Psoas muscle (tissue), 8 donors: ENCODE results near the gene SPRED2. TPM values are rescaled to one million over a fixed set of nuclear protein-coding genes. Genes with fewer than 3 reads are reported as not detected.

Experiments
- ATAC-seq, 4 donors: fragments of 200-7000 bp; cut with Tn5 transposase; one replicate each; pipeline ENCODE4 v1.9.1; 2020; ENCODE audit warnings: moderate library complexity in 3 of 4, mild to moderate bottlenecking in 2 of 4
- DNase-seq, 2 donors: peaks; one replicate each; pipeline ENCODE4 v3.0.0-alpha.2; 2020
- H3K27ac ChIP-seq: fragments of 200-600 bp; one replicate; pipeline ENCODE4 v1.8.0; 2022
- H3K27me3 ChIP-seq, 3 donors: fragments of 200-600 bp in 1 of 3; one replicate each; pipeline versions ENCODE4 v1.6.1 to v1.8.0; 2013 to 2022; ENCODE audit warnings: low read length in 2 of 3, mild to moderate bottlenecking in 2 of 3, moderate library complexity in 1 of 3; ENCODE audit not compliant: insufficient read depth in 3 of 3
- H3K36me3 ChIP-seq, 2 donors: fragments of 200-600 bp in 1 of 2; one replicate each; pipeline versions ENCODE4 v1.6.1 to v1.8.0; 2013 to 2022; ENCODE audit warnings: low read depth in 1 of 2, mild to moderate bottlenecking in 1 of 2, moderate library complexity in 1 of 2; ENCODE audit not compliant: insufficient read depth in 1 of 2
- H3K4me1 ChIP-seq: fragments of 200-600 bp; one replicate; pipeline ENCODE4 v1.8.0; 2022
- H3K4me3 ChIP-seq: fragments of 200-600 bp; one replicate; pipeline ENCODE4 v1.8.0; 2022; ENCODE audit warnings: mild to moderate bottlenecking
- H3K9me3 ChIP-seq: fragments of 200-600 bp; one replicate; pipeline ENCODE4 v1.8.0; 2022
- WGBS, 3 donors: extraction: QIAGEN DNeasy Blood & Tissue Kit; methylation state at CpG; one replicate each; pipeline versions ENCODE4 v1.1.6 to v1.1.7; 2013; 5-methylcytosine and 5-hydroxymethylcytosine counted together
- intact Hi-C, 2 donors: fragments of 100-400 bp; cut with DNase I; formaldehyde crosslinking; loops; one replicate each; pipeline versions ENCODE4 v1.11.0 to v1.14.2; 2022
- polyA plus RNA-seq, 3 donors: library from polyadenylated mRNA; stranded (reverse); fragments of 200-250 nt; gene quantifications; one replicate each; pipeline ENCODE4 v1.2.3, GENCODE V29; 2013
- total RNA-seq, 4 donors: library from RNA; stranded (reverse); fragmentation: NEBNext Ultra II Directional in 2 of 4; extraction: Animal tissue kit (Norgen Biotek cat#: 25700) in 2 of 4; gene quantifications; one replicate each; pipeline versions ENCODE4 v1.2.1 to v1.2.4, GENCODE V29; 2021 to 2023
- TF ChIP-seq, protein P1 (sequence below): fragments of 200-600 bp; IDR thresholded peaks from one replicate; pipeline ENCODE4 v1.8.0; 2022; ENCODE audit warnings: antibody characterized with exemption
- donor health status: healthy with polysubstance abuse.
- donor health status: DM: no; HTN: no; CAD: no; lungs with moderate emphysema.
- donor health status: Bipolar disorder and iron deficiency.
- donor health status: healthy.
- donor health status: DM: yes; HTN: yes; CAD: no.
- donor health status: DM: no; HTN: no; CAD: no.
- donor health status: DM: no; HTN: no; CAD: no.
- donor health status: DM: yes; HTN: yes; CAD: no.

SPRED2 gene
- total and polyA plus RNA-seq, 7 donors, result 3.8 to 16.9 (median 8.5) TPM

DNA sequence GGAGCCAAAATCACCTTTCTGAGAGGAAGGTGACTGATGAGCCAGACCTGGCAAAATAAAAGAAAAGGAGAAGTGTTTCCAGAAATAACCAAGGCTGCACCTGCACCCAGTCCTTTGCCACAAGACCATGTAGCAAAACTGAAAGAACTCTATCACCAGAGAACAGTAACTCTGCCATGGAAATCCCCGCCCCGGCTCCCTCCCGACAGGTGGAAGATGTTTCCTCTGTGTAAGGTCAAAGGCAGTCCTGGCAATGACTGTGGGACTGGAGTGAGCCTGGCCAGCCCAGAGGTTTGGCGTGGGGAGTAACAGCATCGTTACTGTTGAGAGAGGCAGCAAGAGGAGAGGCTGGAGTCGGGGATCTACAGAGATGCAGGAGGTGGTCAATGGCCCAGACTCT is 42.3 kb downstream of the SPRED2 start:
- Histone ChIP-seq H3K4me1 (peaks cover 6% of the 10 kb centered on the region), H3K4me3 (no peak overlapping the region), H3K9me3 (no peaks in the 10 kb centered on the region), H3K36me3 (no peaks in the 10 kb centered on the region), H3K27me3 (no peaks in the 10 kb centered on the region), H3K27ac (no peak overlapping the region)
- 36 to 45% (median 40%) methylated on average over 6 of the region's 6 CpGs for WGBS, 3 donors
- DNase-seq (no peak), ATAC-seq (peak in 2 of 4 donors; percentile 19 to 25)
- TF ChIP-seq, protein P1, sequence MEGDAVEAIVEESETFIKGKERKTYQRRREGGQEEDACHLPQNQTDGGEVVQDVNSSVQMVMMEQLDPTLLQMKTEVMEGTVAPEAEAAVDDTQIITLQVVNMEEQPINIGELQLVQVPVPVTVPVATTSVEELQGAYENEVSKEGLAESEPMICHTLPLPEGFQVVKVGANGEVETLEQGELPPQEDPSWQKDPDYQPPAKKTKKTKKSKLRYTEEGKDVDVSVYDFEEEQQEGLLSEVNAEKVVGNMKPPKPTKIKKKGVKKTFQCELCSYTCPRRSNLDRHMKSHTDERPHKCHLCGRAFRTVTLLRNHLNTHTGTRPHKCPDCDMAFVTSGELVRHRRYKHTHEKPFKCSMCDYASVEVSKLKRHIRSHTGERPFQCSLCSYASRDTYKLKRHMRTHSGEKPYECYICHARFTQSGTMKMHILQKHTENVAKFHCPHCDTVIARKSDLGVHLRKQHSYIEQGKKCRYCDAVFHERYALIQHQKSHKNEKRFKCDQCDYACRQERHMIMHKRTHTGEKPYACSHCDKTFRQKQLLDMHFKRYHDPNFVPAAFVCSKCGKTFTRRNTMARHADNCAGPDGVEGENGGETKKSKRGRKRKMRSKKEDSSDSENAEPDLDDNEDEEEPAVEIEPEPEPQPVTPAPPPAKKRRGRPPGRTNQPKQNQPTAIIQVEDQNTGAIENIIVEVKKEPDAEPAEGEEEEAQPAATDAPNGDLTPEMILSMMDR, result no peak
- intact Hi-C loops, result no loop called here

DNA sequence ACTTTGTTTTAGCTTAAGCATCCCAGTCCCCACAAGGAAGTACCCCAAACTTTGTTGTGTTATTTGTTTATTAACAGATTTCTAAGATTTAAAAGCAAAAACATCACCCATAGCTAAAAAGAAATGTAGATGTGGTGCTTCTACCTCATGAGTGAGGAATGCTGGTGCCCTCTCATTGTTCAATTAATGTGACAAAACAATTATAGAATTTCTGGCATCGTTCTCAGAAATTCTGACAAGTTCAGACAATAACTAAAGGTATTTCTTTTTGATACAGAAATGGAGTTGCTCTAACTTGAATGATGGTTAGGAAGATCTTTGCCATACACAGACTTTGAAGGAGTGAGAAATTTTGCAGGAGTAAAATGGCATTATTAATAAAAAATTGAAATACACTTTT is 42.9 kb downstream of the SPRED2 start:
- DNase-seq, result no peak
- intact Hi-C loops, result no loop called here
- Histone ChIP-seq H3K27me3 (no peaks in the 10 kb centered on the region), H3K4me3 (no peak overlapping the region), H3K27ac (no peak overlapping the region), H3K9me3 (no peaks in the 10 kb centered on the region), H3K4me1 (peaks cover 7% of the 10 kb centered on the region), H3K36me3 (no peaks in the 10 kb centered on the region)
- ATAC-seq, result no peak
- WGBS, 3 donors, result 55 to 65% (median 56%) methylated on average over 1 of the region's 1 CpG
- TF ChIP-seq, protein P1, result no peak

DNA sequence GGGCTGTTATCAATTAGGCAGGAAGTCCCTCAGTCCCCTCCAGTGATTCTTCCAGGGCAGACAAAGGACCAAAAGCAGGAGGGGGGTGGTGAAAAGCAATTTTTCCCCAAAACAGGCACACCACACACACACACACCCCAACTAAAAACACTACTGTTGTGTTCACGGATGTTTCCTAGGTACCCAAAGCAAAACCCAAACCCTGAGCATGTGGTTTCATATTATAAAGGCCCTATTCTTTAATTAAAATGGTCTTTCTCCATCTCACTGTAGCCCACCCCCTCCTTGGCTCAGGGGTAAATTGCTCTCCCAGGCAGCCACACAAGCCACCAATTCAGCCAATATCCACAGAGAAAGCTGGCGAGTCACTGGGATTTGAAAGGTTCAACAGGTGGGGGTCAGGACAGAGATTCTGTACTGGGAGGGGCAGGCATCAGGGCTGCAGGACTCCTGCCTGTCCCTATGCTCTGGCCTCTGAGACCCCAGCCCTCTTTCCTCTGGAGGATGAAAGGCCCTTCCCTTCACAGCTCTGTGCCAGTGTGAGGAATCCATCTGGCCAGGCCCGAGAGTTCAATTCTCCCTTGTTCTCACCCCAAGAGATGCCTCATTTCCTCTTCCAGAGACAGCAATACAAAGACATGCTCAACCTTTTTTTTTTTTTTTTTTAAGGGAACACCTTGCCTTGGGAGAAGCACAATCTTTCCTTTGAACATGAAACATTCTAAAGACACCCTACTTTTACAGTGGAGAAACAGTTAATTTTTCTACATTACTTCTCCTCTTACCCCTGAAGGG is 43.6 kb downstream of the SPRED2 start:
- 68 to 84% (median 77%) methylated on average over 3 of the region's 3 CpGs for WGBS, 3 donors
- H3K4me1 ChIP-seq, result peaks cover 14% of the 10 kb centered on the region
- no peak overlapping the region for H3K4me3 ChIP-seq
- H3K27ac ChIP-seq, result no peak overlapping the region
- DNase-seq, result no peak
- intact Hi-C loops, result no loop called here
- H3K36me3 ChIP-seq, result no peaks in the 10 kb centered on the region
- TF ChIP-seq, protein P1, result no peak
- H3K9me3 ChIP-seq, result no peaks in the 10 kb centered on the region
- no peak for ATAC-seq
- H3K27me3 ChIP-seq, result no peaks in the 10 kb centered on the region

DNA sequence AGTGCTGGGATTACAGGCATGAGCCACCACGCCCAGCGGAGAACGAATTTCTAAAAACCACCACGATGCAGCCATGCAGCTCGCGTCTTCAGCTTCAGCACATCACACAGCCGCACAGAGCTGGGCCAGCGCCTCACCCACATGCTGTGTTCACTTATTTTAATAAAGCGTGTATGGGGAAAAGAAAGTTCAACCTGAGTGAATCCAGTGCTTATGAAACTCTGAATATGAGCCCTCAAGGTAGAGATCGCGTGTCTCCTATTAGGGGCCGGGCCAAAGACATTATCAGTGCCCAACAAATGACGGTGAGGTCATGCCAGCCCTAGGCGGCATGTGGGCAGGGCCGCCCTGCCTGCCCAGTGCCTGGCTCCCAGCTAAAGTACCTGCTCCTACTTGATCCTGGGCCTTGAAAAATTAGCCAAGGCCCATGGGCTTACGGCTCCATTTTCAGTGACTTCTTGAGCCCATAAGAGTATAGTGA is 44.3 kb downstream of the SPRED2 start:
- Histone ChIP-seq H3K27me3 (no peaks in the 10 kb centered on the region), H3K4me1 (peaks cover 19% of the 10 kb centered on the region), H3K4me3 (no peak overlapping the region), H3K36me3 (no peaks in the 10 kb centered on the region), H3K27ac (no peak overlapping the region), H3K9me3 (no peaks in the 10 kb centered on the region)
- intact Hi-C loops, result no loop called here
- no peak for DNase-seq
- TF ChIP-seq, protein P1, result no peak
- 94 to 96% (median 94%) methylated on average over 16 of the region's 16 CpGs for WGBS, 3 donors
- ATAC-seq, result peak in 1 of 4 donors; percentile 40
